ENCODE data around the gene GPC5. TPM values are rescaled to one million over a fixed set of nuclear protein-coding genes. Genes with fewer than 3 reads are reported as not detected.
"Not testable (repeated sequence)": the region's sequence is repeated elsewhere in the genome, so short reads cannot be mapped to it uniquely, and the experiment has no call there.

Gene GPC5
- total RNA-seq, 3 donors from 2014 or later, result 0.13 to 0.16 TPM; not detected in 1

GRCh38 chr13:92225861-92226260 lies 827.4 kb downstream of the GPC5 start:
- Mint-ChIP-seq H3K36me3 (ENCODE audit: insufficient read depth) (no peaks in the 10 kb centered on the region), H3K27me3 (ENCODE audit: low read depth) (no peaks in the 10 kb centered on the region), H3K9me3 (peaks cover 5% of the 10 kb centered on the region), H3K4me3 (no peak overlapping the region), H3K4me1 (ENCODE audit: low read depth) (no peaks in the 10 kb centered on the region)
- ATAC-seq (no peak), DNase-seq (no peak)

GRCh38 chr13:92232871-92233270 lies 834.5 kb downstream of the GPC5 start:
- Mint-ChIP-seq H3K4me3 (no peak overlapping the region), H3K36me3 (ENCODE audit: insufficient read depth) (no peaks in the 10 kb centered on the region), H3K27me3 (ENCODE audit: low read depth) (no peaks in the 10 kb centered on the region), H3K4me1 (ENCODE audit: low read depth) (no peaks in the 10 kb centered on the region), H3K9me3 (peaks cover 4% of the 10 kb centered on the region)
- DNase-seq, result no peak
- ATAC-seq, result no peak

GRCh38 chr13:92251671-92252210 lies 853.3 kb downstream of the GPC5 start:
- Mint-ChIP-seq H3K4me1 (ENCODE audit: low read depth) (no peaks in the 10 kb centered on the region), H3K27me3 (ENCODE audit: low read depth) (no peaks in the 10 kb centered on the region), H3K36me3 (ENCODE audit: insufficient read depth) (no peaks in the 10 kb centered on the region), H3K9me3 (peaks cover 12% of the 10 kb centered on the region), H3K4me3 (no peak overlapping the region)
- ATAC-seq (no peak), DNase-seq (no peak)

- H3K27me3 Mint-ChIP-seq (ENCODE audit: low read depth), result no peaks in the 10 kb centered on the region
- no peak overlapping the region for H3K4me3 Mint-ChIP-seq
- no peak for DNase-seq
- no peak for ATAC-seq
- H3K36me3 Mint-ChIP-seq (ENCODE audit: insufficient read depth), result no peaks in the 10 kb centered on the region
- no peaks in the 10 kb centered on the region for H3K4me1 Mint-ChIP-seq (ENCODE audit: low read depth)
- peaks cover 12% of the 10 kb centered on the region for H3K9me3 Mint-ChIP-seq
Measured at GRCh38 chr13:92255526-92255925, 857.1 kb downstream of the GPC5 start.

GRCh38 chr13:92256211-92256610 lies 857.8 kb downstream of the GPC5 start:
- Mint-ChIP-seq H3K4me3 (no peak overlapping the region), H3K27me3 (ENCODE audit: low read depth) (no peaks in the 10 kb centered on the region), H3K4me1 (ENCODE audit: low read depth) (no peaks in the 10 kb centered on the region), H3K9me3 (peaks cover 12% of the 10 kb centered on the region), H3K36me3 (ENCODE audit: insufficient read depth) (no peaks in the 10 kb centered on the region)
- DNase-seq (no peak), ATAC-seq (no peak)

GRCh38 chr13:92259046-92259445 lies 860.6 kb downstream of the GPC5 start:
- Mint-ChIP-seq H3K4me3 (no peak overlapping the region), H3K36me3 (ENCODE audit: insufficient read depth) (no peaks in the 10 kb centered on the region), H3K9me3 (peaks cover 4% of the 10 kb centered on the region), H3K27me3 (ENCODE audit: low read depth) (no peaks in the 10 kb centered on the region), H3K4me1 (ENCODE audit: low read depth) (no peaks in the 10 kb centered on the region)
- DNase-seq, result no peak
- no peak for ATAC-seq

- Mint-ChIP-seq H3K4me1 (ENCODE audit: low read depth) (no peaks in the 10 kb centered on the region), H3K4me3 (no peak overlapping the region), H3K36me3 (ENCODE audit: insufficient read depth) (no peaks in the 10 kb centered on the region), H3K9me3 (peaks cover 4% of the 10 kb centered on the region), H3K27me3 (ENCODE audit: low read depth) (no peaks in the 10 kb centered on the region)
- ATAC-seq (no peak), DNase-seq (no peak)
Measured at GRCh38 chr13:92259523-92259922, 861.1 kb downstream of the GPC5 start.

GRCh38 chr13:92260363-92260762 lies 861.9 kb downstream of the GPC5 start:
- no peak for ATAC-seq
- no peaks in the 10 kb centered on the region for H3K27me3 Mint-ChIP-seq (ENCODE audit: low read depth)
- H3K4me3 Mint-ChIP-seq, result no peak overlapping the region
- H3K4me1 Mint-ChIP-seq (ENCODE audit: low read depth), result no peaks in the 10 kb centered on the region
- peaks cover 4% of the 10 kb centered on the region for H3K9me3 Mint-ChIP-seq
- no peak for DNase-seq
- no peaks in the 10 kb centered on the region for H3K36me3 Mint-ChIP-seq (ENCODE audit: insufficient read depth)

GRCh38 chr13:92262100-92262788 lies 863.8 kb downstream of the GPC5 start:
- Mint-ChIP-seq H3K36me3 (ENCODE audit: insufficient read depth) (no peaks in the 10 kb centered on the region), H3K4me3 (no peak overlapping the region), H3K4me1 (ENCODE audit: low read depth) (no peaks in the 10 kb centered on the region), H3K27me3 (ENCODE audit: low read depth) (no peaks in the 10 kb centered on the region), H3K9me3 (peaks cover 4% of the 10 kb centered on the region)
- DNase-seq, result no peak
- ATAC-seq, result no peak

- H3K27me3 Mint-ChIP-seq (ENCODE audit: low read depth), result no peaks in the 10 kb centered on the region
- no peaks in the 10 kb centered on the region for H3K36me3 Mint-ChIP-seq (ENCODE audit: insufficient read depth)
- no peaks in the 10 kb centered on the region for H3K9me3 Mint-ChIP-seq
- no peak overlapping the region for H3K4me3 Mint-ChIP-seq
- H3K4me1 Mint-ChIP-seq (ENCODE audit: low read depth), result no peaks in the 10 kb centered on the region
- DNase-seq (no peak), ATAC-seq (no peak)
Measured at GRCh38 chr13:92265408-92265807, 867.0 kb downstream of the GPC5 start.

GRCh38 chr13:92270990-92271389 lies 872.6 kb downstream of the GPC5 start:
- Mint-ChIP-seq H3K27me3 (ENCODE audit: low read depth) (no peaks in the 10 kb centered on the region), H3K36me3 (ENCODE audit: insufficient read depth) (no peaks in the 10 kb centered on the region), H3K9me3 (peaks cover 3% of the 10 kb centered on the region), H3K4me3 (no peak overlapping the region), H3K4me1 (ENCODE audit: low read depth) (no peaks in the 10 kb centered on the region)
- ATAC-seq (no peak), DNase-seq (no peak)

- H3K4me1 Mint-ChIP-seq (ENCODE audit: low read depth), result no peaks in the 10 kb centered on the region
- no peaks in the 10 kb centered on the region for H3K27me3 Mint-ChIP-seq (ENCODE audit: low read depth)
- DNase-seq, result no peak
- no peak for ATAC-seq
- H3K9me3 Mint-ChIP-seq, result peaks cover 3% of the 10 kb centered on the region
- no peak overlapping the region for H3K4me3 Mint-ChIP-seq
- no peaks in the 10 kb centered on the region for H3K36me3 Mint-ChIP-seq (ENCODE audit: insufficient read depth)
Measured at GRCh38 chr13:92272177-92272576, 873.8 kb downstream of the GPC5 start.

- not testable (repeated sequence) for DNase-seq; ATAC-seq; H3K4me3 Mint-ChIP-seq; H3K4me1 Mint-ChIP-seq (ENCODE audit: low read depth); H3K27me3 Mint-ChIP-seq (ENCODE audit: low read depth); H3K36me3 Mint-ChIP-seq (ENCODE audit: insufficient read depth)
- H3K9me3 Mint-ChIP-seq, result peaks cover 12% of the 10 kb centered on the region
Measured at GRCh38 chr13:92280986-92281385, 882.6 kb downstream of the GPC5 start.

- peaks cover 38% of the 10 kb centered on the region for H3K9me3 Mint-ChIP-seq
- not testable (repeated sequence) for H3K4me1 Mint-ChIP-seq (ENCODE audit: low read depth); H3K27me3 Mint-ChIP-seq (ENCODE audit: low read depth); ATAC-seq; H3K36me3 Mint-ChIP-seq (ENCODE audit: insufficient read depth); DNase-seq; H3K4me3 Mint-ChIP-seq
Measured at GRCh38 chr13:92290718-92291307, 892.4 kb downstream of the GPC5 start.

- H3K9me3 Mint-ChIP-seq, result peaks cover 30% of the 10 kb centered on the region
- not testable (repeated sequence) for ATAC-seq, H3K4me3 Mint-ChIP-seq
Measured at GRCh38 chr13:92294533-92294932, 896.1 kb downstream of the GPC5 start.

More at GRCh38 chr13:92294533-92294932, 896.1 kb downstream of the GPC5 start:
- not testable (repeated sequence) for H3K4me1 Mint-ChIP-seq (ENCODE audit: low read depth); H3K36me3 Mint-ChIP-seq (ENCODE audit: insufficient read depth); DNase-seq; H3K27me3 Mint-ChIP-seq (ENCODE audit: low read depth)

Data from activated T-cell treated with anti-CD3 and anti-CD28 coated beads, Interleukin-2, amount 50 U/mL, for 4 hours (primary cell).